IPS-NIHi7 (cell line): ENCODE measurements around the gene DST.
A peak's percentile ranks its signal among the peaks of the same experiment; 100 is the strongest.
"Not testable (repeated sequence)": the region's sequence is repeated elsewhere in the genome, so short reads cannot be mapped to it uniquely, and the experiment has no call there.

Experiments
- DNase-seq: peaks from one replicate; pipeline ENCODE4 v3.0.0; 2012; ENCODE audit warnings: mixed read lengths; ENCODE audit errors: extremely low spot score

DST gene

GRCh38 chr6:56572788-56573471, 69.8 kb downstream of the DST start:
- no peak for DNase-seq

- no peak for DNase-seq
These were observed 71.1 kb downstream of the DST start for GRCh38 chr6:56571605-56572004.

GRCh38 chr6:56570413-56571359, 72.0 kb downstream of the DST start:
- peak; percentile 46 for DNase-seq

GRCh38 chr6:56567501-56567900, 75.2 kb downstream of the DST start:
- DNase-seq = no peak

GRCh38 chr6:56562730-56563129, 80.0 kb downstream of the DST start:
- not testable (repeated sequence) for DNase-seq

GRCh38 chr6:56556751-56557540, 85.7 kb downstream of the DST start:
- DNase-seq = no peak

- no peak for DNase-seq
These were observed 87.2 kb downstream of the DST start for GRCh38 chr6:56555438-56555872.

- no peak for DNase-seq
These were observed 90.2 kb downstream of the DST start for GRCh38 chr6:56552187-56553130.

GRCh38 chr6:56551409-56552120, 91.1 kb downstream of the DST start:
- no peak for DNase-seq

GRCh38 chr6:56550301-56550700, 92.4 kb downstream of the DST start:
- no peak for DNase-seq

GRCh38 chr6:56549014-56549413, 93.7 kb downstream of the DST start:
- DNase-seq = no peak

GRCh38 chr6:56547687-56548086, 95.0 kb downstream of the DST start:
- no peak for DNase-seq

- DNase-seq = peak; percentile 85
These were observed 100.0 kb downstream of the DST start for GRCh38 chr6:56542364-56543331.

GRCh38 chr6:56541741-56542360, 100.8 kb downstream of the DST start:
- no peak for DNase-seq

- DNase-seq = no peak
These were observed 101.6 kb downstream of the DST start for GRCh38 chr6:56541030-56541600.

- no peak for DNase-seq
These were observed 102.3 kb downstream of the DST start for GRCh38 chr6:56540232-56541029.

- DNase-seq = no peak
These were observed 103.1 kb downstream of the DST start for GRCh38 chr6:56539527-56540105.
